Adipocyte (in vitro differentiated cells): ENCODE data around the gene ZNF556.
A peak's percentile ranks its signal among the peaks of the same experiment; 100 is the strongest.

Experiments
- DNase-seq: peaks from one replicate; pipeline ENCODE4 v3.0.0-alpha.2; 2015; ENCODE audit warnings: low read depth
- H3K27me3 ChIP-seq: replicated peaks from 2 replicates; pipeline ENCODE4 v1.7.0; 2013; ENCODE audit warnings: mild to moderate bottlenecking, low read length, moderate library complexity; ENCODE audit not compliant: control insufficient read depth, insufficient read depth
- H3K36me3 ChIP-seq: 2 replicates; pipeline ENCODE4 v1.7.0; 2013; ENCODE audit warnings: low read length, mild to moderate bottlenecking, moderate library complexity; ENCODE audit not compliant: control insufficient read depth, insufficient read depth, severe bottlenecking
- H3K4me1 ChIP-seq: 2 replicates; pipeline ENCODE4 v1.7.0; 2013; ENCODE audit warnings: mild to moderate bottlenecking, low read length, moderate library complexity; ENCODE audit not compliant: control insufficient read depth, insufficient read depth
- H3K4me3 ChIP-seq: 2 replicates; pipeline ENCODE4 v1.7.0; 2013; ENCODE audit warnings: mild to moderate bottlenecking, low read length, moderate library complexity
- H3K9ac ChIP-seq: 2 replicates; pipeline ENCODE4 v1.7.0; 2013; ENCODE audit warnings: mild to moderate bottlenecking, low read length, moderate library complexity
- H3K9me3 ChIP-seq: 2 replicates; pipeline ENCODE4 v1.7.0; 2013; ENCODE audit warnings: mild to moderate bottlenecking, low read length, moderate library complexity; ENCODE audit not compliant: control insufficient read depth

Gene ZNF556

GRCh38 chr19:2867025-2867991 is at the start of gene ZNF556:
ZNF556 (plus strand) TSS chr19:2867335; CDS start chr19:2867422, 87 bp downstream.
- no peak for DNase-seq
- Histone ChIP-seq H3K27me3 (no peaks in the 10 kb centered on the region), H3K4me3 (no peak within 1 kb of the TSS), H3K4me1 (no peaks in the 10 kb centered on the region), H3K9me3 (no peaks in the 10 kb centered on the region), H3K9ac (no peak within 1 kb of the TSS), H3K36me3 (no peaks in the 10 kb centered on the region)

- Histone ChIP-seq H3K9me3 (no peaks in the 10 kb centered on the region), H3K4me1 (peaks cover 3% of the 10 kb centered on the region), H3K27me3 (no peaks in the 10 kb centered on the region), H3K4me3 (peak within 1 kb of the TSS; percentile 93), H3K36me3 (no peaks in the 10 kb centered on the region), H3K9ac (peak within 1 kb of the TSS; percentile 90)
- DNase-seq, result peak; percentile 98
These were observed 47.5 kb upstream of the ZNF556 start, which contains the start of gene ZNF554 for GRCh38 chr19:2819540-2820111. ZNF554 (plus strand) TSS chr19:2819868; CDS start chr19:2820072, 204 bp downstream.

GRCh38 chr19:2820112-2820702 is 46.9 kb upstream of the ZNF556 start:
- Histone ChIP-seq H3K9me3 (no peaks in the 10 kb centered on the region), H3K4me3 (peak overlapping the region; percentile 93), H3K9ac (peak overlapping the region; percentile 90), H3K27me3 (no peaks in the 10 kb centered on the region), H3K36me3 (no peaks in the 10 kb centered on the region), H3K4me1 (peaks cover 3% of the 10 kb centered on the region)
- DNase-seq, result peak; percentile 35

- Histone ChIP-seq H3K9me3 (peaks cover 5% of the 10 kb centered on the region), H3K4me1 (peaks cover 3% of the 10 kb centered on the region), H3K36me3 (peaks cover 9% of the 10 kb centered on the region), H3K27me3 (no peaks in the 10 kb centered on the region), H3K9ac (no peak overlapping the region), H3K4me3 (no peak overlapping the region)
- no peak for DNase-seq
These were observed 44.3 kb upstream of the ZNF556 start for GRCh38 chr19:2822846-2823245.

GRCh38 chr19:2823646-2824045 is 43.5 kb upstream of the ZNF556 start:
- peaks cover 9% of the 10 kb centered on the region for H3K36me3 ChIP-seq
- no peak for DNase-seq
- no peaks in the 10 kb centered on the region for H3K27me3 ChIP-seq
- peaks cover 9% of the 10 kb centered on the region for H3K9me3 ChIP-seq
- no peak overlapping the region for H3K4me3 ChIP-seq
- no peak overlapping the region for H3K9ac ChIP-seq
- peaks cover 3% of the 10 kb centered on the region for H3K4me1 ChIP-seq

GRCh38 chr19:2824129-2824528 is 43.0 kb upstream of the ZNF556 start:
- Histone ChIP-seq H3K9ac (no peak overlapping the region), H3K9me3 (peaks cover 9% of the 10 kb centered on the region), H3K4me3 (no peak overlapping the region), H3K36me3 (peaks cover 9% of the 10 kb centered on the region), H3K27me3 (no peaks in the 10 kb centered on the region), H3K4me1 (peaks cover 3% of the 10 kb centered on the region)
- no peak for DNase-seq

GRCh38 chr19:2827022-2827421 is 40.1 kb upstream of the ZNF556 start:
- H3K9me3 ChIP-seq, result peaks cover 27% of the 10 kb centered on the region
- no peak for DNase-seq
- no peak overlapping the region for H3K9ac ChIP-seq
- H3K4me1 ChIP-seq, result no peaks in the 10 kb centered on the region
- no peaks in the 10 kb centered on the region for H3K27me3 ChIP-seq
- peaks cover 9% of the 10 kb centered on the region for H3K36me3 ChIP-seq
- no peak overlapping the region for H3K4me3 ChIP-seq

- Histone ChIP-seq H3K9me3 (peaks cover 36% of the 10 kb centered on the region), H3K9ac (no peak overlapping the region), H3K27me3 (no peaks in the 10 kb centered on the region), H3K4me3 (no peak overlapping the region), H3K36me3 (peaks cover 18% of the 10 kb centered on the region), H3K4me1 (no peaks in the 10 kb centered on the region)
- DNase-seq, result no peak
These were observed 39.2 kb upstream of the ZNF556 start for GRCh38 chr19:2827840-2828489.

- H3K9me3 ChIP-seq, result peaks cover 79% of the 10 kb centered on the region
- peak overlapping the region; percentile 63 for H3K4me3 ChIP-seq
- no peak for DNase-seq
- H3K36me3 ChIP-seq, result peaks cover 41% of the 10 kb centered on the region
- H3K4me1 ChIP-seq, result no peaks in the 10 kb centered on the region
- no peaks in the 10 kb centered on the region for H3K27me3 ChIP-seq
- H3K9ac ChIP-seq, result no peak overlapping the region
These were observed 32.8 kb upstream of the ZNF556 start for GRCh38 chr19:2834294-2834871.

GRCh38 chr19:2837430-2837829 is 29.7 kb upstream of the ZNF556 start:
- Histone ChIP-seq H3K36me3 (peaks cover 37% of the 10 kb centered on the region), H3K9me3 (peaks cover 57% of the 10 kb centered on the region), H3K27me3 (no peaks in the 10 kb centered on the region), H3K4me3 (no peak overlapping the region), H3K9ac (no peak overlapping the region), H3K4me1 (peaks cover 4% of the 10 kb centered on the region)
- no peak for DNase-seq
